SK-N-SH (cell line): ENCODE measurements around the gene MACROD1.

Experiments
- CHD2 ChIP-seq: fragments of 150-350 bp; IDR thresholded peaks from 2 replicates; pipeline ENCODE4 v1.6.1; 2018; ENCODE audit warnings: low read length; ENCODE audit not compliant: partially characterized antibody
- CTCF ChIP-seq: fragments of 200-600 bp; sonication (generic); IDR thresholded peaks from 2 replicates; pipeline ENCODE4 v1.6.1; 2017; ENCODE audit warnings: antibody characterized with exemption, mild to moderate bottlenecking, moderate library complexity
- EP300 ChIP-seq, 2 experiments: IDR thresholded peaks; 2 replicates each; pipeline versions ENCODE4 v1.4.0 to v1.6.1; 2012; ENCODE audit warnings: borderline replicate concordance in 1 of 2, low read depth in 1 of 2, low read length in 1 of 2
- FOXJ3 ChIP-seq: sonication (generic); formaldehyde crosslinking; IDR thresholded peaks from 2 replicates; pipeline ENCODE4 v1.5.1; 2020; ENCODE audit warnings: mild to moderate bottlenecking, missing genetic modification reagents
- JUND ChIP-seq: IDR thresholded peaks from 2 replicates; pipeline ENCODE4 v1.4.0; 2012
- MXI1 ChIP-seq: IDR thresholded peaks from 2 replicates; pipeline ENCODE4 v1.6.1; 2012; ENCODE audit warnings: mild to moderate bottlenecking, low read depth, low read length, improper control_type of control experiment
- NRF1 ChIP-seq: IDR thresholded peaks from 2 replicates; pipeline ENCODE4 v1.6.1; 2012; ENCODE audit warnings: low read depth, mild to moderate bottlenecking, low read length
- PBX3 ChIP-seq: IDR thresholded peaks from 2 replicates; pipeline ENCODE4; 2012
- RCOR1 ChIP-seq: fragments of 150-350 bp; IDR thresholded peaks from 2 replicates; pipeline ENCODE4 v1.6.1; 2017; ENCODE audit warnings: antibody characterized with exemption, low read length
- REST ChIP-seq: IDR thresholded peaks from 2 replicates; pipeline ENCODE4 v1.6.1; 2012; ENCODE audit warnings: mild to moderate bottlenecking, low read depth, low read length, moderate library complexity
- SMC3 ChIP-seq: IDR thresholded peaks from 2 replicates; pipeline ENCODE4 v1.6.1; 2012; ENCODE audit warnings: low read depth, low read length, improper control_type of control experiment
- TAF1 ChIP-seq: IDR thresholded peaks from 2 replicates; pipeline ENCODE4 v1.6.1; 2012; ENCODE audit warnings: low read depth, mild to moderate bottlenecking, low read length, moderate library complexity, borderline replicate concordance
- TEAD4 ChIP-seq: IDR thresholded peaks from 2 replicates; pipeline ENCODE4 v1.4.0; 2012; ENCODE audit warnings: mild to moderate bottlenecking, borderline replicate concordance; ENCODE audit not compliant: insufficient read depth
- USF2 ChIP-seq: fragments of 150-350 bp; IDR thresholded peaks from 2 replicates; pipeline ENCODE4 v1.6.1; 2017; ENCODE audit warnings: antibody characterized with exemption, low read length, low read depth, borderline replicate concordance

GRCh38 chr11:64098318-64098831 is 67.5 kb downstream of the MACROD1 start:
- TF ChIP-seq TAF1 (no peak), USF2 (no peak), CTCF (no peak), SMC3 (no peak), NRF1 (no peak), RCOR1 (no peak), MXI1 (no peak), CHD2 (no peak), EP300 (IDR thresholded peaks at IDR 0.05; ENCODE audit: borderline replicate concordance in 1 of 2, low read depth in 1 of 2, low read length in 1 of 2) (no peak), JUND (no peak), FOXJ3 (CRISPR knock-in tag) (no peak), REST (no peak), TEAD4 (no peak), PBX3 (no peak)
